ENCODE data around the gene PAGE1. TPM values are rescaled to one million over a fixed set of nuclear protein-coding genes. Genes with fewer than 3 reads are reported as not detected.

The PAGE1 gene
- polyA plus RNA-seq, 4 donors: not detected

Other genes with a start within 250 kb of the PAGE1 start
- gene GAGE12C, start 163.8 kb downstream of the PAGE1 start, polyA plus RNA-seq (ENCODE audit: insufficient read length in 4 of 4): not detected
- not detected for gene GAGE12D, start 154.3 kb downstream of the PAGE1 start, polyA plus RNA-seq (ENCODE audit: insufficient read length in 4 of 4)
- gene GAGE12E, start 144.7 kb downstream of the PAGE1 start, polyA plus RNA-seq (ENCODE audit: insufficient read length in 4 of 4): not detected
- not detected for gene GAGE12F, start 135.1 kb downstream of the PAGE1 start, polyA plus RNA-seq (ENCODE audit: insufficient read length in 4 of 4)
- gene GAGE12G, start 125.6 kb downstream of the PAGE1 start, polyA plus RNA-seq (ENCODE audit: insufficient read length in 4 of 4): not detected
- gene GAGE12H, start 116.0 kb downstream of the PAGE1 start, polyA plus RNA-seq (ENCODE audit: insufficient read length in 4 of 4): not detected
- not detected for gene GAGE2A, start 106.5 kb downstream of the PAGE1 start, polyA plus RNA-seq (ENCODE audit: insufficient read length in 4 of 4)
- under 1 TPM in 1 of 4 donors, not detected in 3; 0.03 TPM for gene GAGE1, start 97.0 kb downstream of the PAGE1 start, polyA plus RNA-seq (ENCODE audit: insufficient read length in 4 of 4)
- 1 to 10 TPM in 2 of 4 donors, under 1 TPM in 1, not detected in 1; 0.75 to 1.5 (median 1.4) TPM for gene PAGE4, start 133.3 kb upstream of the PAGE1 start, polyA plus RNA-seq (ENCODE audit: insufficient read length in 4 of 4)
- gene USP27X, start 183.5 kb upstream of the PAGE1 start, polyA plus RNA-seq (ENCODE audit: insufficient read length in 4 of 4): 10 to 100 TPM; 10.6 to 14.0 (median 11.5) TPM
- gene CLCN5, start 226.6 kb upstream of the PAGE1 start, polyA plus RNA-seq (ENCODE audit: insufficient read length in 4 of 4): 10 to 100 TPM; 68.5 to 99.3 (median 80.5) TPM

Data from left renal cortex interstitium (tissue), 4 donors.